HG02588 (cell line): Measurements from ENCODE around the gene TSR3.

Experiments used
- ATAC-seq: cut with Tn5 transposase; IDR thresholded peaks from one replicate; pipeline ENCODE4 v1.9.1; 2021; ENCODE audit warnings: mild to moderate bottlenecking, moderate library complexity; ENCODE audit not compliant: unreplicated experiment

TSR3 gene

DNA sequence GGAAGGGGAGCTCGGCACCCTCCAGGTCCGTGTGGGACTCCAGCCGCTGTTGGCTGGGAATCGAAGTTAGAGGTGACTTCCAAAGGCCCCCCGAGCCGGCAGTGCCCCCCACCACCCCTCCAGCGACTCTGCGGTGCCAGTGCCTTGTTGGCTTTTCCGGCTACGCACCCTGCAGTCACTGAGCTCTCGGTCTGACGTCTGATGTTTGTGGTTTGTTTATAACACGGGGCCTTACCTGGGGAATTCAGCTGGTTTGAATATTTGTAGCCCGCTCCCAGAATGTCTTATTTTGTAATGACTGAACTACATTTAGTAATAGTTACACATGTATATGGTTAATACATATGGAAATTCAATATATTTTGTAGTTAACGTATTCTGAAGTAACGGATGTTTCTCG, 25.3 kb downstream of the TSR3 start:
- ATAC-seq, result no peak

- no peak for ATAC-seq
These were observed 25.9 kb downstream of the TSR3 start for GRCh38 chr16:1325673-1326371.

GRCh38 chr16:1325261-1325660, 26.4 kb downstream of the TSR3 start:
- ATAC-seq, result no peak

DNA sequence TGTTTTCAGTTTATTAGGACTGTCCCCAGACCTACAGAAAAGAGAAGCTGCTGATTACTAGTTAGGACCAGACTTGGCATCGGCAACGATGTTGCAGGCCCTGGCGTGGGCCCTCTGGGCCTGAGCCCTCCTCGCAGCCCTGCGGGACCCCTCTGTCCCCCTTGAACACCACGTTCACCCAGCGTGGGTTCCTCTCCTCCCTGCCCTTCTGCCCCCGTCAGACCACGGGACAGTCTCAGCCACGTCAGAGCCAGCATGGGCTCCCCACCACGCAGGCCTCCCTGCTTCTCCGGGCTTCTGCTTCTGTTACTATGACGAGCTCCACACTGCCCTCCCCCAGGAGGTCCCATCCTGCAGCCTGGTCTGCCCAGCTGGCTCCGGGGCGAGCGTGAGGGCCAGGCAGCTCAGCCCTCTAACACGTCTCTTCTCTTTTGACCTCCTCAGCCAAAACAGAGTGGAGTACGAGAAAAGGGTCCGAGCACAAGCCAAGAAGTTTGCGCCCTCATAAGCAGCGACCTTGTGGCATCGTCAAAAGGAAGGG, 27.3 kb downstream of the TSR3 start:
- no peak for ATAC-seq

DNA sequence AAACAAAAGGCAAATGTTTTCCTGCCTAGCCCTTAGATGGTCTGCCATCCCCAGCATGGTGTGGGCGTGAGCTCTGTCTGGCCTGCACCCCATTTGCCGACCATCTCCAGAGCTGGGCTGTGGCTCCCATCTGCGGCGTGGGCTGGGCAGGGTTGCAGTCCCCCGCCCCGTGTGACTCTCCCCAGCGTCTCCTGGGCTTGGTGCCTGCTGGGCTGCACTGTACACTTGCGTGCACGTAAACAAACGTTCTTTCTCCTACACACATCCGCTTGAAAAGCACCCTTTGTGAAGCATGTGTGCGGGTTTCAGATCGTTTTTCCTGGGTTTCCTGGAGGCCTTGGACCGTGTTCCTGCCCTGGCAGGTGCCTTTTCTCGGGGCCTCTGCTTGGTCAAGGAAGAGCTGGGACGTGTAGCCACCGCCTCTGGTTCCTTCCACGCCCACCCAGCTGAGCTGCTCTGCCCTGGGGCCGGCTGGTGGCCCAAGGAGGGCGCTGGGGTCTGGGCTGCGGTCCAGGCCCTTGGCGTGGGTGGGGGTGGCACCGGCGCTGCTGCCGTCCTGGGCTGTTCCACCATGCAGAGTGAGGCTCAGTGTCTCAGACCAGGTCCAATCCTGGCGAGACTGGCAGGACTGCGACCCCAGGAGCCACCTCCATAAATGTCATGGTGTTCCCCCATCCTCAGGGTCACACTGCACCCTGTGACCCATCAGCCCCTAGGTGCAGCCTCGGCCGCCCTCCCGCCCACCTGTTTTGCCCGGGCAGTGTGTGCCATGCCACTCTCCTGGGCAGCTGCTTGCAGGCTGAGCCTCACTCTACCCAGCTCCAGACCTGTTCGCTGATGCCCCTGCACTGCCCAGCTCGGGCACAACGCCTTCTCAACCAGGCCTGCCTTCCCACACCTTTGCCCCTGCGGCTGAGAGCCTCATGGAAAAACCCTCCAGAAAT, 28.1 kb downstream of the TSR3 start:
- ATAC-seq, result no peak

DNA sequence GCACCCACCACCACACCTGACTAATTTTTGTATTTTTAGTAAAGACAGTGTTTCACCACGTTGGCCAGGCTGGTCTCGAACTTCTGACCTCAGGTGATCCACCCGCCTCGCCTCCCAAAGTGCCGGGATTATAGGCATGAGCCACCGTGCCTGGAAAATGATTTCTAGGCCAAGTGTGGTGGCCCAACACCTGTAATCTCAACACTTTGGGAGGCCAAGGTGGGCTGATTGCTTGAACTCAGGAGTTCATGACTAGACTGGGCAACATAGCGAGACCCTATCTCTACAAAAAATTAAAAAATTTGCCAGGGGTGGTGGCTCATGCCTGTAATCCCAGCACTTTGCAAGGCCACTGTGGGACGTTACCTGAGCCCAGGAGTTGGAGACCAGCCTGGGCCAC, 29.3 kb downstream of the TSR3 start:
- no peak for ATAC-seq

GRCh38 chr16:1320658-1321240, 30.9 kb downstream of the TSR3 start:
- no peak for ATAC-seq

DNA sequence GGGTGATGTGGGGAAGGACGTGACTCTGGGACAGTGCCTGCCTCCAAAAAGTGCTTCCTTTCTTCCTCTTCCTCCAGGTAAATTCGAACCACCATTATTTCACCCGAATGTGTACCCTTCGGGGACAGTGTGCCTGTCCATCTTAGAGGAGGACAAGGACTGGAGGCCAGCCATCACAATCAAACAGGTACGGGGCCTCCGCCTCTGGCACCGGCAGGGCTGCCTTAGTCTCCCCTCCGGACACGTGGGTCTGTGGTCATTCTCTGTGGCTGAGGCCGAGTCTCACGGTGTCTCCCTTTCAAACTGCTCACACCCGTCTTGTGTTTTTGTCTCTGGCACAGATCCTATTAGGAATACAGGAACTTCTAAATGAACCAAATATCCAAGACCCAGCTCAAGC, 31.6 kb downstream of the TSR3 start:
- no peak for ATAC-seq

GRCh38 chr16:1319041-1319440, 32.6 kb downstream of the TSR3 start:
- ATAC-seq, result no peak

DNA sequence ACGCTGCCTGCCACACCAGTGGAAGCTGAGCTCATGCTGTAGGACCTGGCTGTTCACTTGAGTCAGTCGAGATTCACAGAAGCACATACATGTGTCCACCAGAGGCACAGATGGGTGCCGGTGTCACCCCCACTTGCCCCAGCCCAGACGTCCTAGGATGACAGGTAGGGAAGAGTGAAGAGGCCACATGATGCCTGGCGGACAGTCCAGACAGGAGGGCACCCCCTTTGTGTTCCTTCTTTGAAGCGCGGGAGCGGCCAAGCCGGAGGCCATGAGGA, 33.5 kb downstream of the TSR3 start:
- ATAC-seq, result no peak

DNA sequence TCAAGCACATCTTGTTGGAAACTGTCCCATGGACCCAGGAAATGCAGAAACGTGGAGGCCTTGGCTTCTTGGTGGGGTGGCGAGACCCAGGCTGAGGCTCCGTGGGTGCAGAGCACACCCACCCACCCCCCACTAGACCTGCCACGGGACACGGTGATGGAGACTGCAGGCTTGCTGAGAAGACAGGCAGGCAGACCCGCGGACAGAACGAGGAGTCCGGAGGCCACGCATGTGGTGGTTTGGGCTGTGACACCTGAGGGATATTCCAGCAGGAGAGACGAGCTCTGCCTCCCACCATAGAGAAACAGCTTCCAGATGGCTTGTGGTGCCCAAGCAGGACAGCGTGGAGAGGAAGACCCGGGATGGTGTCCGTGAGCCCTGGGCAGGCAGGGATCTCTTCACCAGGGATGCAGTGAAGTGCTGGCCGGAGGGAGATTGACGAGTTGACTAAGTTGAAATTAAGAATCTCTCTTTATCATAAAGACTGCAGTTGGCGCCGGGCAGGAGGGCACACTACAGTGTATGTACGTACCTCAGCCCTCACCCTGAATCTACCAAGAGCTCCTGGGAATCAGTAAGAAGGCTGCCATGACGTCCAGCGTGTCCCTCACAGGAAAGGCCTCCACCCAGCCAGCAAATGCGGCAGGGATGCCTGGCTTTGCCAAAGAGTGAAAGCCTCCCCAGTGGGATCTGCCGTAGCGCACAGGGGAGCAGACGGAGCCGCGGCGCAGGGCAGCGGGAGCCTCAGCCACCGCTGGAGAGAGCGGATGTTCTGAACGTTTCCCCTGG, 34.0 kb downstream of the TSR3 start:
- ATAC-seq, result no peak

DNA sequence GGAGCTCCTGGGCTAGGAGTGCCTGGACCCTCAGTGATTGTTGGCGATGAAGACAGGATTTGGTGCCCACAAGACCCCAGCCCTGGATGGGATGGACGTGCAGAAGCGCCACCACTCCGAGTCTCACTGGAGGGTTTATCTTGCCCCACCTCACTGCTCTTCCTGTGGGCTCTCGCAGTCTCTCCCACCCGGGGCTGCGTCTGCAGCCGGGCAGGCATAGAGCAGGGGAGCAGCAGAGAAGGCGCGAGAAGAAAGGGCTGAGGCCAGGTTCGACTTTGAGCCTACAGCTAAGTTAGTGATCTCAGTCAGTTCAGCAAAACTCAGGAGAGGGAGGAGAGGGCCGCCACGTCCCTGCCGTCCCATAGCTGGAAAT, 35.7 kb downstream of the TSR3 start:
- no peak for ATAC-seq

GRCh38 chr16:1315081-1316032, 36.3 kb downstream of the TSR3 start:
- ATAC-seq, result no peak

GRCh38 chr16:1314399-1315068, 37.1 kb downstream of the TSR3 start:
- no peak for ATAC-seq

GRCh38 chr16:1313721-1314369, 37.8 kb downstream of the TSR3 start:
- ATAC-seq, result no peak

- no peak for ATAC-seq
These were observed 38.8 kb downstream of the TSR3 start for GRCh38 chr16:1312903-1313302.

- no peak for ATAC-seq
These were observed 39.2 kb downstream of the TSR3 start for GRCh38 chr16:1312467-1312816.

DNA sequence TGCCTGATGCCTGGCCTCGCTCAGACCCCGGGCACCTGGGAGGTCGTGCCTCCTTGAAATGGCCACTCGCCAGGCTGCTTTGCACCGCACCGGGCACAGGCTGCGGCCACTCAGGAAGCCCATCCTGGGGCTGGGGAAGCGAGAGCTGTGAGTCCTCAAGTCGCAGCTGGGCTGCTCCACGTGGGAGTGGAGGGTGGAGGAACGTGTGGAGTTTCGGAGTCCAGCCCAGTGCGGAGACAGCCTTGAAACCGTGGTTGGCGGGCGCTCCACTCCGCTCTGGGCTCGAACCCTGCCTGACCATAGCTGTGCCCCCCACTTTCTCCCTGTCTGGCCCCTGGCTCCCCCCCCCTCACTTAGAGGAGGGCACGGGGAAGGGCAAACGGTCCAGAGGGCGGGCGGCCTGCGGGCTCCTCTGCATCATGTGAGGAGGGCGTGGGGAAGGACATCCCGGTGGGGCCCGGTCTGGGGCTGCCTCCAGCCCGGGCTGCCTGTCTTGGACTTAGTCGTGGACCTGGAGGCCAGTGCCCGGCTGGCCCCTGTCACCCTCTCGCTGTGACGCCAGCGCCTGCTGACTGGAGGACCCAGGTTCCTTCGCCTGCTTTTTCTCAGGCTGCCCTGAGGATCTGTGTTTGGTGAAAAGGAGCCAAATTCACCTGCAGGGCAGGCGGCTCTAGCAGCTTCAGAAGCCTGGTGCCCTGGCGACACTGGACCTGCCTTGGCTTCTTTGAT, 39.8 kb downstream of the TSR3 start:
- no peak for ATAC-seq
